Measurements from ENCODE around the gene GRIN2A.

GRCh38 chr16:9843424-9844018, 338.7 kb downstream of the GRIN2A start:
- TF ChIP-seq DNMT1 (CRISPR knock-in tag; IDR thresholded peaks at IDR 0.05) (no peak), EHMT2 (IDR thresholded peaks at IDR 0.05; ENCODE audit: borderline replicate concordance, low read depth, low read length) (no peak), POLR2AphosphoS5 (IDR thresholded peaks at IDR 0.05; ENCODE audit: low read depth, low read length) (no peak)

All from HepG2 (cell line).